SK-N-SH treated with all-trans-retinoic acid at 6 μM for 48 hours (cell line): Measurements from ENCODE around the gene MARK1.

Experiments
- ATAC-seq: fragments of 200-7000 bp; cut with Tn5 transposase; 3 replicates; pipeline ENCODE4 v1.9.1; 2020; ENCODE audit warnings: mild to moderate bottlenecking, moderate library complexity
- ARNTL ChIP-seq: fragments of 450-650 bp; formaldehyde crosslinking; IDR thresholded peaks from 2 replicates; pipeline ENCODE4 v1.5.0; 2020; ENCODE audit warnings: low read depth, mild to moderate bottlenecking, moderate library complexity, borderline replicate concordance
- BACH2 ChIP-seq: fragments of 250-450 bp; sonication (Bioruptor Pico); IDR thresholded peaks from 2 replicates; pipeline ENCODE4 v1.9.0; 2021; ENCODE audit warnings: mild to moderate bottlenecking, borderline replicate concordance
- ESRRG ChIP-seq: fragments of 250-450 bp; sonication (Bioruptor Pico); IDR thresholded peaks from 2 replicates; pipeline ENCODE4 v1.6.1; 2021; ENCODE audit warnings: mild to moderate bottlenecking
- GLIS3 ChIP-seq: fragments of 250-450 bp; sonication (Bioruptor Pico); IDR thresholded peaks from 2 replicates; pipeline ENCODE4 v1.5.0; 2020; ENCODE audit warnings: mild to moderate bottlenecking, moderate library complexity
- OSR1 ChIP-seq: fragments of 250-450 bp; sonication (Bioruptor Pico); IDR thresholded peaks from 2 replicates; pipeline ENCODE4 v1.8.0; 2022; ENCODE audit warnings: moderate library complexity, mild to moderate bottlenecking, inconsistent platforms
- PPARA ChIP-seq: fragments of 250-450 bp; sonication (Bioruptor Pico); IDR thresholded peaks from 2 replicates; pipeline ENCODE4 v1.5.0; 2020; ENCODE audit warnings: mild to moderate bottlenecking, borderline replicate concordance
- RARB ChIP-seq: fragments of 250-450 bp; sonication (Bioruptor Pico); IDR thresholded peaks from 2 replicates; pipeline ENCODE4 v1.8.0; 2021; ENCODE audit warnings: mild to moderate bottlenecking, moderate library complexity
- SNAI2 ChIP-seq: fragments of 250-450 bp; sonication (Bioruptor Pico); IDR thresholded peaks from 2 replicates; pipeline ENCODE4 v1.5.0; 2020; ENCODE audit warnings: mild to moderate bottlenecking, moderate library complexity
- TCF4 ChIP-seq: fragments of 250-450 bp; sonication (Bioruptor Pico); IDR thresholded peaks from 2 replicates; pipeline ENCODE4 v1.8.0; 2021; ENCODE audit warnings: mild to moderate bottlenecking, moderate library complexity, borderline replicate concordance
- TOX ChIP-seq: fragments of 250-450 bp; sonication (Bioruptor Pico); IDR thresholded peaks from 2 replicates; pipeline ENCODE4 v1.8.0; 2021; ENCODE audit warnings: mild to moderate bottlenecking, moderate library complexity, borderline replicate concordance
- ZC3H10 ChIP-seq: fragments of 250-450 bp; sonication (Bioruptor Pico); IDR thresholded peaks from 2 replicates; pipeline ENCODE4 v1.5.1; 2021; ENCODE audit warnings: mild to moderate bottlenecking, moderate library complexity
- ZFP3 ChIP-seq: fragments of 250-450 bp; sonication (Bioruptor Pico); IDR thresholded peaks from 2 replicates; pipeline ENCODE4 v1.5.0; 2020; ENCODE audit warnings: mild to moderate bottlenecking, moderate library complexity
- ZFP30 ChIP-seq: fragments of 450-650 bp; formaldehyde crosslinking; IDR thresholded peaks from 2 replicates; pipeline ENCODE4 v1.5.0; 2022; ENCODE audit warnings: mild to moderate bottlenecking, moderate library complexity
- ZNF565 ChIP-seq: fragments of 450-650 bp; formaldehyde crosslinking; conservative IDR thresholded peaks from 2 replicates; pipeline ENCODE4 v1.5.0; 2020; ENCODE audit warnings: low read depth, mild to moderate bottlenecking, moderate library complexity
- ZNF70 ChIP-seq: fragments of 450-650 bp; formaldehyde crosslinking; IDR thresholded peaks from 2 replicates; pipeline ENCODE4 v1.5.0; 2020; ENCODE audit warnings: mild to moderate bottlenecking, moderate library complexity
- ZNF8 ChIP-seq: fragments of 450-650 bp; formaldehyde crosslinking; IDR thresholded peaks from 2 replicates; pipeline ENCODE4 v1.5.0; 2020; ENCODE audit warnings: mild to moderate bottlenecking, moderate library complexity
- TF ChIP-seq, protein P1 (sequence below): fragments of 250-450 bp; sonication (Bioruptor Pico); IDR thresholded peaks from 2 replicates; pipeline ENCODE4 v1.8.0; 2020; ENCODE audit warnings: mild to moderate bottlenecking, moderate library complexity, borderline replicate concordance
- TF ChIP-seq, protein P2 (sequence below): fragments of 250-450 bp; sonication (Bioruptor Pico); IDR thresholded peaks from 2 replicates; pipeline ENCODE4 v1.5.1; 2020; ENCODE audit warnings: low read depth, mild to moderate bottlenecking, moderate library complexity
- TF ChIP-seq, protein P3 (sequence below): fragments of 250-450 bp; sonication (Bioruptor Pico); IDR thresholded peaks from 2 replicates; pipeline ENCODE4 v1.8.0; 2021; ENCODE audit warnings: low read depth, mild to moderate bottlenecking, moderate library complexity, borderline replicate concordance
- TF ChIP-seq, protein P4 (sequence below): fragments of 250-450 bp; sonication (Bioruptor Pico); IDR thresholded peaks from 2 replicates; pipeline ENCODE4 v1.5.0; 2020; ENCODE audit warnings: mild to moderate bottlenecking, moderate library complexity

The MARK1 gene

DNA sequence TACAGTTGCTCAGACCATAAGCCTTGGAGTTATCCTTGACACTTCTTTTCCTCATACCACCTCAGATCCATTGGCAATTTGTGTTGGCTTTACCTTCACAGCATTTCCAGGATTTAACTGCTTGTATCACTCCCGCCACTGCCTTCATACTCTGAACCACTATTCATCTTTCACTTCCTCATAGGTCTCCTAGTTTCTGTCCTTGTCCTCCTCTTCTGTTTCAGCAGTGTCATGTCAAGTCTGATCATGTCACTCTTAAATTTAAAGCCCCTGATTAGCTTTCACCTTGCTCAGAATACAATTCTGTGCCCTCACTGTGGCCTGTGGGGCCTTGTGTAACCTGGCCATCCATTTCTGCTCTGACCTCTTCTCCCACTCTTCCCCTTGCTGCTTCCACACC lies 127.6 kb downstream of the MARK1 start:
- TF ChIP-seq, protein P1, sequence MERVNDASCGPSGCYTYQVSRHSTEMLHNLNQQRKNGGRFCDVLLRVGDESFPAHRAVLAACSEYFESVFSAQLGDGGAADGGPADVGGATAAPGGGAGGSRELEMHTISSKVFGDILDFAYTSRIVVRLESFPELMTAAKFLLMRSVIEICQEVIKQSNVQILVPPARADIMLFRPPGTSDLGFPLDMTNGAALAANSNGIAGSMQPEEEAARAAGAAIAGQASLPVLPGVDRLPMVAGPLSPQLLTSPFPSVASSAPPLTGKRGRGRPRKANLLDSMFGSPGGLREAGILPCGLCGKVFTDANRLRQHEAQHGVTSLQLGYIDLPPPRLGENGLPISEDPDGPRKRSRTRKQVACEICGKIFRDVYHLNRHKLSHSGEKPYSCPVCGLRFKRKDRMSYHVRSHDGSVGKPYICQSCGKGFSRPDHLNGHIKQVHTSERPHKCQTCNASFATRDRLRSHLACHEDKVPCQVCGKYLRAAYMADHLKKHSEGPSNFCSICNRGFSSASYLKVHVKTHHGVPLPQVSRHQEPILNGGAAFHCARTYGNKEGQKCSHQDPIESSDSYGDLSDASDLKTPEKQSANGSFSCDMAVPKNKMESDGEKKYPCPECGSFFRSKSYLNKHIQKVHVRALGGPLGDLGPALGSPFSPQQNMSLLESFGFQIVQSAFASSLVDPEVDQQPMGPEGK = no peak
- TF ChIP-seq ZFP3 (CRISPR knock-in tag) = no peak
- no peak for TF ChIP-seq BACH2 (CRISPR knock-in tag)
- TF ChIP-seq RARB (CRISPR knock-in tag) = no peak
- no peak for TF ChIP-seq ZFP30 (CRISPR knock-in tag)
- TF ChIP-seq SNAI2 (CRISPR knock-in tag) = no peak
- TF ChIP-seq, protein P2, sequence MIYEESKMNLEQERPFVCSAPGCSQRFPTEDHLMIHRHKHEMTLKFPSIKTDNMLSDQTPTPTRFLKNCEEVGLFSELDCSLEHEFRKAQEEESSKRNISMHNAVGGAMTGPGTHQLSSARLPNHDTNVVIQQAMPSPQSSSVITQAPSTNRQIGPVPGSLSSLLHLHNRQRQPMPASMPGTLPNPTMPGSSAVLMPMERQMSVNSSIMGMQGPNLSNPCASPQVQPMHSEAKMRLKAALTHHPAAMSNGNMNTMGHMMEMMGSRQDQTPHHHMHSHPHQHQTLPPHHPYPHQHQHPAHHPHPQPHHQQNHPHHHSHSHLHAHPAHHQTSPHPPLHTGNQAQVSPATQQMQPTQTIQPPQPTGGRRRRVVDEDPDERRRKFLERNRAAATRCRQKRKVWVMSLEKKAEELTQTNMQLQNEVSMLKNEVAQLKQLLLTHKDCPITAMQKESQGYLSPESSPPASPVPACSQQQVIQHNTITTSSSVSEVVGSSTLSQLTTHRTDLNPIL (CRISPR knock-in tag) = no peak
- no peak for TF ChIP-seq ZNF8 (CRISPR knock-in tag)
- no peak for TF ChIP-seq ARNTL (CRISPR knock-in tag)
- no peak for TF ChIP-seq OSR1
- no peak for ATAC-seq

DNA sequence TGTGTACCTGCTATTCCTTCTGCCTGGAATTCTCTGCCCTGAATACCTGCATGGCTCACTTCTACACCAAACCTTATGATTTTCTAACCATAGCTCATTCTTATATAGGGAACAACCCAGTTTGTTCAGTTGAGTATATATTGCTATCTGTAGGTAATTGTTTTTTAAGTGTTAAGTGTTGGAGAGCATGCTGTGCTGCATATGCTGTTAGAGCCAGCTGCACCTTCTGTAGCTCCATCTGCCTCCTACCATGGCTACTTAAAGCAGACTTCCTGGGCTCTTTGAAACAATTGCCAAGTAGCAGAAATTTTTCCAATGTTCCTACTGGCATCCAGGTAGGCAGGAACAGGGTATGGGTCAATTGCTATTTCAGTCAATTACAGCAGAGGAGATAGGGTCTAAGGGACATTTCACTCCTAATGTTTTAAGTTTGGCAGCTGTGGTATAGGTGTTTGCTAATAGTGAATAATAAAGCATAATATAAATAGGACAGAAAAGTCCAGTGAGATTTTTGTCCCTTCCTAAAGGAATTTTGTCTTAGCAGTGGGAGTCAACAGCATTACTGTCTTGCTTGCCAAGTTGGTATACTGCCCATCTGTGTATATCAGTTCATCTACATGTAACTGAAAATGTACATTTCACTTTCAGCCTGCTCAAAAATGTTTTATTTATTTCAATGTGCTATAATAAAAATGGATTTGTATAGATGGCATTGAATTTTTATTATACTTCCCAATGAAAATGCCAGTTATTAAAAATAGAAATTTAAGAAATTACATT lies 128.2 kb downstream of the MARK1 start:
- TF ChIP-seq PPARA (no peak), RARB (CRISPR knock-in tag) (no peak), TCF4 (CRISPR knock-in tag) (no peak), ARNTL (CRISPR knock-in tag) (no peak), ZNF8 (CRISPR knock-in tag) (no peak), GLIS3 (CRISPR knock-in tag) (no peak), ZNF565 (CRISPR knock-in tag) (no peak), OSR1 (no peak), ZFP30 (CRISPR knock-in tag) (no peak)
- TF ChIP-seq, protein P3, sequence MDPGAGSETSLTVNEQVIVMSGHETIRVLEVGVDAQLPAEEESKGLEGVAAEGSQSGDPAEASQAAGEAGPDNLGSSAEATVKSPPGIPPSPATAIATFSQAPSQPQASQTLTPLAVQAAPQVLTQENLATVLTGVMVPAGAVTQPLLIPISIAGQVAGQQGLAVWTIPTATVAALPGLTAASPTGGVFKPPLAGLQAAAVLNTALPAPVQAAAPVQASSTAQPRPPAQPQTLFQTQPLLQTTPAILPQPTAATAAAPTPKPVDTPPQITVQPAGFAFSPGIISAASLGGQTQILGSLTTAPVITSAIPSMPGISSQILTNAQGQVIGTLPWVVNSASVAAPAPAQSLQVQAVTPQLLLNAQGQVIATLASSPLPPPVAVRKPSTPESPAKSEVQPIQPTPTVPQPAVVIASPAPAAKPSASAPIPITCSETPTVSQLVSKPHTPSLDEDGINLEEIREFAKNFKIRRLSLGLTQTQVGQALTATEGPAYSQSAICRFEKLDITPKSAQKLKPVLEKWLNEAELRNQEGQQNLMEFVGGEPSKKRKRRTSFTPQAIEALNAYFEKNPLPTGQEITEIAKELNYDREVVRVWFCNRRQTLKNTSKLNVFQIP (CRISPR knock-in tag) = no peak
- TF ChIP-seq, protein P4, sequence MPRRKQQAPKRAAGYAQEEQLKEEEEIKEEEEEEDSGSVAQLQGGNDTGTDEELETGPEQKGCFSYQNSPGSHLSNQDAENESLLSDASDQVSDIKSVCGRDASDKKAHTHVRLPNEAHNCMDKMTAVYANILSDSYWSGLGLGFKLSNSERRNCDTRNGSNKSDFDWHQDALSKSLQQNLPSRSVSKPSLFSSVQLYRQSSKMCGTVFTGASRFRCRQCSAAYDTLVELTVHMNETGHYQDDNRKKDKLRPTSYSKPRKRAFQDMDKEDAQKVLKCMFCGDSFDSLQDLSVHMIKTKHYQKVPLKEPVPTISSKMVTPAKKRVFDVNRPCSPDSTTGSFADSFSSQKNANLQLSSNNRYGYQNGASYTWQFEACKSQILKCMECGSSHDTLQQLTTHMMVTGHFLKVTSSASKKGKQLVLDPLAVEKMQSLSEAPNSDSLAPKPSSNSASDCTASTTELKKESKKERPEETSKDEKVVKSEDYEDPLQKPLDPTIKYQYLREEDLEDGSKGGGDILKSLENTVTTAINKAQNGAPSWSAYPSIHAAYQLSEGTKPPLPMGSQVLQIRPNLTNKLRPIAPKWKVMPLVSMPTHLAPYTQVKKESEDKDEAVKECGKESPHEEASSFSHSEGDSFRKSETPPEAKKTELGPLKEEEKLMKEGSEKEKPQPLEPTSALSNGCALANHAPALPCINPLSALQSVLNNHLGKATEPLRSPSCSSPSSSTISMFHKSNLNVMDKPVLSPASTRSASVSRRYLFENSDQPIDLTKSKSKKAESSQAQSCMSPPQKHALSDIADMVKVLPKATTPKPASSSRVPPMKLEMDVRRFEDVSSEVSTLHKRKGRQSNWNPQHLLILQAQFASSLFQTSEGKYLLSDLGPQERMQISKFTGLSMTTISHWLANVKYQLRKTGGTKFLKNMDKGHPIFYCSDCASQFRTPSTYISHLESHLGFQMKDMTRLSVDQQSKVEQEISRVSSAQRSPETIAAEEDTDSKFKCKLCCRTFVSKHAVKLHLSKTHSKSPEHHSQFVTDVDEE (CRISPR knock-in tag) = no peak
- no peak for ATAC-seq

DNA sequence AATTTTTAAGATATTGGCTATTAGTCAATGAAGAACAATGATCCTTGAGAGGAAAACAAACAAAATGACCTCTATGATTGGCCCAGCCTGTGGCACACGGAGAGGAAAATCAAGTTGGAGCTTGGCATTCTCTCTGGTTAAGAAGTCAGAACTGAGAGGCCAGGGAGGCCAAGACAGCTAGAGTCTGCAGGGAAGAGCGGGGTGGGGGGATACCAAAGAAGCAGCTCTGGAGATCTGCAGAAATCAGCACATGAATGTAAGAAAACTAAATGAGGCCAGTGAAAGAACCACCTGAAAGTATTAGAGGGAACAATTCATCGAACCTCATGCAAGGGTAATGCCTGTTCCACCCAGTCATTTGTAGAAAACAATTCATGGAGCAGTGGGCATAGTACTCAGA lies 138.4 kb downstream of the MARK1 start:
- ATAC-seq = no peak; the same call in 2 of the 3 replicates
- no peak for TF ChIP-seq TCF4 (CRISPR knock-in tag)
- no peak for TF ChIP-seq ZFP30 (CRISPR knock-in tag)
- no peak for TF ChIP-seq ESRRG (CRISPR knock-in tag)
- no peak for TF ChIP-seq RARB (CRISPR knock-in tag)
- TF ChIP-seq GLIS3 (CRISPR knock-in tag) = no peak

DNA sequence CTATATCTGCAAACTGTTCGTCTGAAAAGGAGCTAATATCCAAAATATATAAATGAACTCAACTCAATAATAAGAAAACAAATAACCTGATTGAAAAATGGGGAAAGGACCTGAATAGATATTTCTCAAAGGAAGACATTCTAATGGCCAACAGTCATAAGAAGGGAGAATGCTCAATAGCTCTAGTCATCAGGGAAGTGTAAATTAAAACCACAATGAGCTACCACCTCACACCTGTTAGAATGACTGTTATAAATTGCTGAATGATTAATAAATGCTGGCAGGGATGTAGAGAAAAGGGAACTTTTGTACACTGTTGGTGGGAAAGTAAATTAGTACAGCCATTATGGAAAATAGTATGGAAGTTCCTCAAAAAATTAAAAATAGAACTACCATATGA lies 141.1 kb downstream of the MARK1 start:
- no peak for ATAC-seq
- TF ChIP-seq ZNF70 (CRISPR knock-in tag) = no peak
- no peak for TF ChIP-seq SNAI2 (CRISPR knock-in tag)
- TF ChIP-seq ZNF565 (CRISPR knock-in tag) = no peak
- no peak for TF ChIP-seq TCF4 (CRISPR knock-in tag)
- TF ChIP-seq BACH2 (CRISPR knock-in tag) = no peak
- no peak for TF ChIP-seq ARNTL (CRISPR knock-in tag)
- TF ChIP-seq, protein P4 (CRISPR knock-in tag) = no peak
- no peak for TF ChIP-seq OSR1
- TF ChIP-seq, protein P3 (CRISPR knock-in tag) = no peak
- TF ChIP-seq ESRRG (CRISPR knock-in tag) = no peak
- no peak for TF ChIP-seq TOX (CRISPR knock-in tag)
- TF ChIP-seq PPARA = no peak
- no peak for TF ChIP-seq ZNF8 (CRISPR knock-in tag)
- no peak for TF ChIP-seq ZC3H10 (CRISPR knock-in tag)
